Measurements from ENCODE around the gene GPR89A.
"Not testable (repeated sequence)": the region's sequence is repeated elsewhere in the genome, so short reads cannot be mapped to it uniquely, and the experiment has no call there.

Gene GPR89A

GRCh38 chr1:145688328-145688727, 80.5 kb downstream of the GPR89A start:
- no peak for DNase-seq

GRCh38 chr1:145688924-145689323, 81.1 kb downstream of the GPR89A start:
- no peak for DNase-seq

GRCh38 chr1:145689922-145690321, 82.1 kb downstream of the GPR89A start:
- DNase-seq = no peak

GRCh38 chr1:145690587-145691558, 83.1 kb downstream of the GPR89A start:
- no peak for DNase-seq

GRCh38 chr1:145692785-145693443, 85.1 kb downstream of the GPR89A start:
- no peak for DNase-seq

- no peak for DNase-seq
Measured at GRCh38 chr1:145695821-145696629, 88.2 kb downstream of the GPR89A start.

- DNase-seq = no peak
Measured at GRCh38 chr1:145696630-145696960, 88.8 kb downstream of the GPR89A start.

GRCh38 chr1:145701306-145701862, 93.6 kb downstream of the GPR89A start:
- no peak for DNase-seq

- DNase-seq = no peak
Measured at GRCh38 chr1:145702052-145702451, 94.3 kb downstream of the GPR89A start.

GRCh38 chr1:145702826-145703225, 95.0 kb downstream of the GPR89A start:
- DNase-seq = no peak

GRCh38 chr1:145705622-145706021, 97.8 kb downstream of the GPR89A start:
- no peak for DNase-seq

GRCh38 chr1:145706086-145706664, 98.4 kb downstream of the GPR89A start:
- DNase-seq = no peak

GRCh38 chr1:145707183-145707867, 99.5 kb downstream of the GPR89A start, which contains the start of gene PDZK1:
PDZK1 (minus strand) TSS chr1:145707368; CDS start chr1:145688021, 19,347 bp downstream.
- DNase-seq = no peak

GRCh38 chr1:145708063-145708462, 100.3 kb downstream of the GPR89A start:
- no peak for DNase-seq

GRCh38 chr1:145710291-145711027, 102.7 kb downstream of the GPR89A start:
- no peak for DNase-seq

- DNase-seq = no peak
Measured at GRCh38 chr1:145711213-145711651, 103.4 kb downstream of the GPR89A start.

- DNase-seq = no peak
Measured at GRCh38 chr1:145714524-145715111, 106.8 kb downstream of the GPR89A start.

GRCh38 chr1:145716641-145717345, 109.0 kb downstream of the GPR89A start:
- DNase-seq = no peak

GRCh38 chr1:145717833-145718232, 110.0 kb downstream of the GPR89A start:
- DNase-seq = no peak

- not testable (repeated sequence) for DNase-seq
Measured at GRCh38 chr1:145718465-145718864, 110.7 kb downstream of the GPR89A start.
